ENCODE results near the gene NCOA5. TPM values are rescaled to one million over a fixed set of nuclear protein-coding genes. Genes with fewer than 3 reads are reported as not detected.

NCOA5 gene
- total and polyA plus RNA-seq, 3 donors from 2014 or later = 55.6 to 66.2 (median 64.0) TPM

DNA sequence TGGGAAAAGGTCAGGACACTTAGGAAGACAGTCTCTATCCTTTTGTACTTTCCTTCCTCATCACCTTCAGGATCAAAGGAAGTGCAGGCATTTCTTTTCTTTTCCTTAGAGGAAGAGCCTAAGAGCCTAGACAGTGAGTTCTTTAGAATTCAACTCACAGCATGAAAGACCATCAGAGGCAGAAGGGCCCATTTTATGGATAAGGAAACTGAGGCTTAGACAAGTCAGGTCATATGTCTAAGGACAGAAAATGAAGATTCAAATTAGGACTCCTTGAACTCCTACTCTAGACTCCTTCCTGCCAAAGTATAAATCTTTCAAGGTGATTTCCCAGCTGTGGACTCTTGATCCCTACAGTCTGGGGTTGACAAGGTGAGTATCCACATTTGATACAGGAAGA, 39.9 kb downstream of the NCOA5 start:
- Histone ChIP-seq H3K4me3 (no peak overlapping the region), H3K9me3 (no peaks in the 10 kb centered on the region), H3K36me3 (ENCODE audit: low read depth, missing control alignments) (no peaks in the 10 kb centered on the region), H3K27ac (no peak overlapping the region), H3K27me3 (no peaks in the 10 kb centered on the region), H3K4me1 (no peaks in the 10 kb centered on the region)
- no peak for DNase-seq
- TF ChIP-seq, protein P1, sequence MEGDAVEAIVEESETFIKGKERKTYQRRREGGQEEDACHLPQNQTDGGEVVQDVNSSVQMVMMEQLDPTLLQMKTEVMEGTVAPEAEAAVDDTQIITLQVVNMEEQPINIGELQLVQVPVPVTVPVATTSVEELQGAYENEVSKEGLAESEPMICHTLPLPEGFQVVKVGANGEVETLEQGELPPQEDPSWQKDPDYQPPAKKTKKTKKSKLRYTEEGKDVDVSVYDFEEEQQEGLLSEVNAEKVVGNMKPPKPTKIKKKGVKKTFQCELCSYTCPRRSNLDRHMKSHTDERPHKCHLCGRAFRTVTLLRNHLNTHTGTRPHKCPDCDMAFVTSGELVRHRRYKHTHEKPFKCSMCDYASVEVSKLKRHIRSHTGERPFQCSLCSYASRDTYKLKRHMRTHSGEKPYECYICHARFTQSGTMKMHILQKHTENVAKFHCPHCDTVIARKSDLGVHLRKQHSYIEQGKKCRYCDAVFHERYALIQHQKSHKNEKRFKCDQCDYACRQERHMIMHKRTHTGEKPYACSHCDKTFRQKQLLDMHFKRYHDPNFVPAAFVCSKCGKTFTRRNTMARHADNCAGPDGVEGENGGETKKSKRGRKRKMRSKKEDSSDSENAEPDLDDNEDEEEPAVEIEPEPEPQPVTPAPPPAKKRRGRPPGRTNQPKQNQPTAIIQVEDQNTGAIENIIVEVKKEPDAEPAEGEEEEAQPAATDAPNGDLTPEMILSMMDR (IDR thresholded peaks at IDR 0.05) = no peak
- TF ChIP-seq POLR2A (IDR thresholded peaks at IDR 0.05) = no peak
- intact Hi-C loops (cut with DNase I; ENCODE audit: low total_unique reads) = no loop called here

DNA sequence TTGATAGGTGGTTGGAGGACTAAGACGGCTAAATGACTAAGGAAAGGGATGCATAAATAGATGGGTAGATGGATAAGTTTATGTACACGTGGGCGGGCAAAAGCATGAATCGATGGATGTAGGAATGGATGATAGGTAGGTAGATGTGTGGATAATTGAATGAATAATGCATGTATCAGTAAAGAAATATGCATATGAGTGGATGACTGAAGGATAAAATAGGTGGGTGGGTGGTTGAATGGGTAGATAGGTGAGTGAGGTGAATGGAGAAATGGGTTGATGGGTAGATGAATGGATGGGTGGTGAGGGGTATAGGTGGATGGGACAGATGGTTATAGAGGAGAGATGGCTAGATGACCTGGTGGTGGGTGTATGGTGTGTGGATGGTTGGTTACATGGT, 40.6 kb downstream of the NCOA5 start:
- H3K27ac ChIP-seq = no peak overlapping the region
- TF ChIP-seq, protein P1 (IDR thresholded peaks at IDR 0.05) = no peak
- no peak for TF ChIP-seq POLR2A (IDR thresholded peaks at IDR 0.05)
- H3K4me1 ChIP-seq = no peaks in the 10 kb centered on the region
- H3K9me3 ChIP-seq = no peaks in the 10 kb centered on the region
- no peak for DNase-seq
- intact Hi-C loops (cut with DNase I; ENCODE audit: low total_unique reads) = no loop called here
- H3K36me3 ChIP-seq (ENCODE audit: low read depth, missing control alignments) = no peaks in the 10 kb centered on the region
- no peak overlapping the region for H3K4me3 ChIP-seq
- no peaks in the 10 kb centered on the region for H3K27me3 ChIP-seq
- 91 to 94% methylated on average over 4 of the region's 4 CpGs for WGBS, 2 donors

DNA sequence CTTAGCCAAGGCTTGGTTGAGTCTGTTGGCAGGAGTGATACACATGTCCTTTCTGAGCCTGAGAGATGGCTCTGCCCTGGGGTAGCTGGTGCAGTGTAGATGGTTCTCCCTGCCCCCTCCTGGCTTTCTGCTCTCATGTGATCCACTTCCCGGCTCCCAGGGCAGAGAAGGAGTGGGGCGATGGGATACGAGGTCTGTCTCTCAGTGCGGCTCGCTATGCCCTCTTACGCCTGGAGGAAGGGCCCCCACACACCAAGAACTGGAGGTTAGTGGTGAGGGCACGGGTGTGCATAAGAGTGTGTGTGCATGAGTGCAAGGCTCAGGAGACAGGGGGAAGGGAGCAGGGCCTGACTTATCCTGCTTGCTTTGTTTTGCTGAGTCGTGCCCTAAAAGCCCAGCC, 41.9 kb downstream of the NCOA5 start:
- no peak for DNase-seq
- Histone ChIP-seq H3K9me3 (no peaks in the 10 kb centered on the region), H3K27ac (no peak overlapping the region), H3K27me3 (no peaks in the 10 kb centered on the region), H3K4me1 (no peaks in the 10 kb centered on the region), H3K4me3 (no peak overlapping the region), H3K36me3 (ENCODE audit: low read depth, missing control alignments) (no peaks in the 10 kb centered on the region)
- intact Hi-C loops (cut with DNase I; ENCODE audit: low total_unique reads) = no loop called here
- no peak for TF ChIP-seq POLR2A (IDR thresholded peaks at IDR 0.05)
- TF ChIP-seq, protein P1 (IDR thresholded peaks at IDR 0.05) = no peak
- 74 to 76% methylated on average over 8 of the region's 8 CpGs for WGBS, 2 donors

DNA sequence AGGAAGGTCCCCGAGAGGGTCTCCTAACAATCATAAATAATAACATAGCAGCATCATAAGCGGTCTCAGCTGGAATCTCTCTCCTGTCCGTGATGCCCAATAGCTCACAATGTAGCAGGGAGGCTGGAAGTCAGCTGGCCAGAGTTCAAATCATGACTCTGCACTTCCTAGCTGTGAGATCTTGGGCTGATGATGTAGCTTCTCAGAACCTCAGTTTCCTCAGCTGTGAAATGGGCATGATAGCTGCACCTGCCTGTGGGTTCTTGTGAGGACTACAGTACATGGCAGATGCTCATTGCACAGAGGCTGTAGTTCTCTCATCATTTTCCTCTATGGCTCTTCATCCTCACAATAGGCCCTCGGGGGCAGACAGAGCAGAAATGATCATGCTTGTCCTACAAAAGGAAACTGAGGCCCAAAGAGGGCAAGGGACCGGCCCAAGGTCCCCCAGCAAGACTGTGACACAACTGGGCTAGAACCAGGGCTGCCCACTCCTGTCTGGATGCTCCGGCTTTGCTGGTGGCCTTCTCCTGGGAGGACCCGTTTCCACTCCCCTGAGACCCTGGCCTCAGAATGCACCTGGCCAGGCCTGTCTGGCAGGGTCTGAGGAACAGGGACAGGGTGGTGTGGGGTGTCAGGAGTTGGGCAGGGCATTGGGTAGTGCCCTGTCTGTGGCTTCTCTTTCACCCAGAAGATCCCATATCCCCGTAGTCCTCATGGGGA, 43.0 kb downstream of the NCOA5 start:
- no peak overlapping the region for H3K4me3 ChIP-seq
- intact Hi-C loops (cut with DNase I; ENCODE audit: low total_unique reads) = no loop called here
- no peaks in the 10 kb centered on the region for H3K27me3 ChIP-seq
- no peak for DNase-seq
- no peak for TF ChIP-seq POLR2A (IDR thresholded peaks at IDR 0.05)
- TF ChIP-seq, protein P1 (IDR thresholded peaks at IDR 0.05) = no peak
- no peaks in the 10 kb centered on the region for H3K9me3 ChIP-seq
- no peak overlapping the region for H3K27ac ChIP-seq
- 82 to 92% methylated on average over 6 to 8 of the region's 8 CpGs for WGBS, 2 donors
- H3K4me1 ChIP-seq = no peaks in the 10 kb centered on the region
- no peaks in the 10 kb centered on the region for H3K36me3 ChIP-seq (ENCODE audit: low read depth, missing control alignments)

DNA sequence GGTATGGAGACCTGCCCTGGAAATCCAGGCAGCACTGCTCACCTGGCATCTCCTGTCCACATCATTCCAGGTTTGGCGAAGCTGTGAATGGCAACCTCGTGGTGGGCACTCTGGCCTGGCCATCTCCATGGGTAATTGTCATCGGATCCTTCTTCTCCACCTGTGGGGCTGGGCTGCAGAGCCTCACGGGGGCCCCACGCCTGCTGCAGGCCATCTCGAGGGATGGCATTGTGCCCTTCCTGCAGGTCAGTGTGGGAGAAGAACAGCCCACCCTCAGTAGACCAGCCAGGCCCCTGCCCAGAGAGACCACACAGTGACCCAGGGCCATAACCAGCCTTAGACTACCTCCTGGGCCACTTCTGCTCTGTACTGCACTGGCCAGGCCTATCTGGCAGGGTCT, 44.9 kb downstream of the NCOA5 start:
- no peak for DNase-seq
- H3K4me3 ChIP-seq = no peak overlapping the region
- TF ChIP-seq, protein P1 (IDR thresholded peaks at IDR 0.05) = no peak
- no peak for TF ChIP-seq POLR2A (IDR thresholded peaks at IDR 0.05)
- intact Hi-C loops (cut with DNase I; ENCODE audit: low total_unique reads) = no loop called here
- 85 to 100% methylated on average over 1 to 6 of the region's 6 CpGs for WGBS, 2 donors
- H3K36me3 ChIP-seq (ENCODE audit: low read depth, missing control alignments) = no peaks in the 10 kb centered on the region
- H3K4me1 ChIP-seq = no peaks in the 10 kb centered on the region
- no peak overlapping the region for H3K27ac ChIP-seq
- H3K9me3 ChIP-seq = no peaks in the 10 kb centered on the region
- H3K27me3 ChIP-seq = no peaks in the 10 kb centered on the region
